GM12875 (cell line): ENCODE data around the gene ADD3.

Source experiments
- H3K4me3 ChIP-seq: one replicate; pipeline ENCODE4 v1.5.1; 2011; ENCODE audit warnings: low read depth, low read length, control low read depth
- CTCF ChIP-seq: IDR thresholded peaks from 2 replicates; pipeline ENCODE4 v1.5.1; 2011; ENCODE audit warnings: low read depth, mild to moderate bottlenecking, control low read depth, inconsistent platforms, low read length, moderate library complexity, borderline replicate concordance; ENCODE audit not compliant: insufficient read depth

ADD3 gene

GRCh38 chr10:110051487-110051886, 43.7 kb downstream of the ADD3 start:
- no peak for TF ChIP-seq CTCF
- no peak overlapping the region for H3K4me3 ChIP-seq

- no peak for TF ChIP-seq CTCF
- H3K4me3 ChIP-seq = no peak overlapping the region
Observed at GRCh38 chr10:110052916-110053315, 45.1 kb downstream of the ADD3 start.

GRCh38 chr10:110056822-110057221, 49.0 kb downstream of the ADD3 start:
- no peak for TF ChIP-seq CTCF
- no peak overlapping the region for H3K4me3 ChIP-seq

- TF ChIP-seq CTCF = no peak
- H3K4me3 ChIP-seq = no peak overlapping the region
Observed at GRCh38 chr10:110057456-110057855, 49.7 kb downstream of the ADD3 start.

GRCh38 chr10:110058212-110058611, 50.4 kb downstream of the ADD3 start:
- H3K4me3 ChIP-seq = no peak overlapping the region
- TF ChIP-seq CTCF = no peak

GRCh38 chr10:110059925-110060324, 52.1 kb downstream of the ADD3 start:
- no peak for TF ChIP-seq CTCF
- H3K4me3 ChIP-seq = no peak overlapping the region

GRCh38 chr10:110061687-110062086, 53.9 kb downstream of the ADD3 start:
- H3K4me3 ChIP-seq = no peak overlapping the region

More at GRCh38 chr10:110061687-110062086, 53.9 kb downstream of the ADD3 start:
- TF ChIP-seq CTCF = no peak
